Fibroblast of peridontal ligament (primary cell): ENCODE measurements around the gene KLHL42.
"Not testable (repeated sequence)": the region's sequence is repeated elsewhere in the genome, so short reads cannot be mapped to it uniquely, and the experiment has no call there.

Source experiments
- DNase-seq: peaks from one replicate; pipeline ENCODE4 v3.0.0-alpha.2; 2010; ENCODE audit errors: extremely low read depth

The KLHL42 gene

GRCh38 chr12:27817766-27818165 is 37.7 kb downstream of the KLHL42 start:
- DNase-seq: no peak

- no peak for DNase-seq
These were observed 38.4 kb downstream of the KLHL42 start for GRCh38 chr12:27818401-27818918.

- DNase-seq: no peak
These were observed 40.5 kb downstream of the KLHL42 start for GRCh38 chr12:27820564-27820963.

- peak; percentile 91 for DNase-seq
These were observed 41.4 kb downstream of the KLHL42 start for GRCh38 chr12:27821259-27821973.

- peak; percentile 50 for DNase-seq
These were observed 42.2 kb downstream of the KLHL42 start for GRCh38 chr12:27822076-27822712.

- DNase-seq: no peak
These were observed 43.0 kb downstream of the KLHL42 start for GRCh38 chr12:27823038-27823437.

GRCh38 chr12:27824126-27824842 is 44.3 kb downstream of the KLHL42 start:
- no peak for DNase-seq

- no peak for DNase-seq
These were observed 46.0 kb downstream of the KLHL42 start for GRCh38 chr12:27826076-27826475.

- DNase-seq: no peak
These were observed 48.2 kb downstream of the KLHL42 start for GRCh38 chr12:27828196-27828595.

GRCh38 chr12:27838543-27839185 is 58.6 kb downstream of the KLHL42 start:
- no peak for DNase-seq

GRCh38 chr12:27840229-27840999 is 60.4 kb downstream of the KLHL42 start:
- no peak for DNase-seq

- no peak for DNase-seq
These were observed 61.4 kb downstream of the KLHL42 start for GRCh38 chr12:27841392-27841882.

GRCh38 chr12:27843714-27844245 is 63.7 kb downstream of the KLHL42 start:
- peak; percentile 96 for DNase-seq

- no peak for DNase-seq
These were observed 64.5 kb downstream of the KLHL42 start for GRCh38 chr12:27844366-27845090.

GRCh38 chr12:27845187-27845586 is 65.2 kb downstream of the KLHL42 start:
- DNase-seq: no peak

GRCh38 chr12:27845706-27846105 is 65.7 kb downstream of the KLHL42 start:
- not testable (repeated sequence) for DNase-seq

GRCh38 chr12:27847293-27847692 is 67.3 kb downstream of the KLHL42 start:
- not testable (repeated sequence) for DNase-seq

- no peak for DNase-seq
These were observed 71.3 kb downstream of the KLHL42 start for GRCh38 chr12:27851311-27851710.

GRCh38 chr12:27852117-27852516 is 72.1 kb downstream of the KLHL42 start:
- DNase-seq: no peak
